Urothelium cell line (cell line): ENCODE results near the gene ZNF471.

Source experiments
- DNase-seq: peaks from one replicate; pipeline ENCODE4 v3.0.0; 2011; ENCODE audit warnings: low spot score, mixed read lengths
- FAIRE-seq: peaks from 2 replicates; lab custom pipeline; 2011; peaks lifted over from hg19 to GRCh38; lab: Jason Lieb, UNC

Gene ZNF471

DNA sequence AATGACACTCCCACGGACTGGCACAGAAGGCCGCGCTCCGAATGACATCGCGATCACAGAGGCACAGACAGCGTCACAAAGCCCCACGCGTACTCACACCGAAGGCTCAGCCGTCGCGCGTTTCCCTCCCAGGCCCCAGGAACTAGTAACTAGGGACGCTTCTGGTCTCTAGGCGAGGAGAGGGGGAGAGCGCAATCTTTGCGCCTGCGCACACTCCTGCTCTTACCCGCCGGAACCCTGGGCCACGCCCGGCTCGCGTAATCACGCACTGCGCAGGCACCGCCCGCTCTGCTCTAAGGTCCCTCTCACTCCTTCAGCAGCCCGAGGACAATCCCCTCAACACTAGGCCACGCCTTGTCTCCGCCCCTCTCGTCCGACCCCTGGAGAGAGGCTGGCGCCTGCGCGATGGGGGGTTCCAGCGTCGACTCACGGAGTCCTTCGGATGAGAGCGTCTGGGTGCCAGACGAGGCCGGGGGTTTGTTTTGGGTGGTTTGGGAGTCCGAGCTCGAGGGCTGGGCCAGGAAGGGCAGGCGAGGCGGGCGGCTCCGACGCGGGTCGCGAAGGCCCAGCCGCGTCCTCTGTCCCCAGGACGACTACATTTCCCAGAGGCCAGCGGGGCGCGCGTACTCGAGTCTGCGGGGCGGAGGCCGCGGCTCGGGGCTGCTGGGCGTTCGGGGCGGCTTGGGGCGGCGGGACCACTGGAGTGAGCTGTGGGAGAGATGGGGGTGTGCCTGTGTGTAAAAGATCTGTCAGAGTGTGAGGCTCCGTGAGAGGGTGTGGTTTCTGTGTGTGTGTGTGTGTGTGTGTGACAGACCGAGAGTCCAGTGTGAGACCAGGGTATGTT is at the start of gene ZNF471:
Gene ZNF471, plus strand, starts transcription at position 410 of the 844 bp plus-strand sequence. CDS start 3,717 bp downstream, outside the sequence.
- DNase-seq (peak; percentile 99), FAIRE-seq (peak; percentile 97)

DNA sequence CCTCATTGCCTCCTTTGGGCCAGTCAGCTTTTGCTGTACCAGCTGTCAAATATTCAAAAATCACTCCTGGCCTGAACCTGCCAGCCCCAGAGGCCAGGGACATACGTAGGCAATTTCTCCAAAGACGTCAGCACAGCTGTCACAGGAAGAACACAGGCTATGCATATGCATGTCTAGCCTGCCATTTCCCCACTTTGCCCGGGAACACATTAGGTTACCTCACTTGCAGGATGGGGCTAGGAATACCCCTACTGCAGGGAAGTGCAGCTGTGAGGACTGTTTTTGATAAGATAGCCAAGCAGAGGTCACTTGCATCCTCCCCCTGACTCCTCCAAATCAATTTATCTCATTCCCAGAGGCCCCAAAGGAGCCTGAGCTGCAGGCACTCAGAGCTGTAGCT is 33.3 kb upstream of the ZNF471 start:
- DNase-seq = no peak
- FAIRE-seq = no peak

DNA sequence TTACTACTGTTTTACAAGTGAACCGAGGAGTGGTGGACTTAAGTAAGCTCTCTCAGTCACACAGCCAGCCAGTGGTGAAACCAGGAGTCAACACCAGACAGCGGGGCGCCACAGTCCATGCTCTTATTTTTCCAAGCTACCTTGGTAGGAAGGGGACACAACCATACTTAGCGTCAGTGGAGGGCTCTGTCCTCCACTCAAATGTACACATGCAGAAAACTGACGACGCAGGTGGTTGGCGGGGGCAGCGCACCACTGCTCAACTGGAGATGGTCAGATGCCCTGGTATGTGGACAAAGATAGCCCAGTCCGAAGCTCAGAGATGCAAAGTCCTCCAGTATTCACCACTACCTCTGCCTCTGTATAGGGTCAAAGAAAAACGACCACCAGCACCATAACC is 31.6 kb upstream of the ZNF471 start:
- no peak for FAIRE-seq
- DNase-seq = no peak

DNA sequence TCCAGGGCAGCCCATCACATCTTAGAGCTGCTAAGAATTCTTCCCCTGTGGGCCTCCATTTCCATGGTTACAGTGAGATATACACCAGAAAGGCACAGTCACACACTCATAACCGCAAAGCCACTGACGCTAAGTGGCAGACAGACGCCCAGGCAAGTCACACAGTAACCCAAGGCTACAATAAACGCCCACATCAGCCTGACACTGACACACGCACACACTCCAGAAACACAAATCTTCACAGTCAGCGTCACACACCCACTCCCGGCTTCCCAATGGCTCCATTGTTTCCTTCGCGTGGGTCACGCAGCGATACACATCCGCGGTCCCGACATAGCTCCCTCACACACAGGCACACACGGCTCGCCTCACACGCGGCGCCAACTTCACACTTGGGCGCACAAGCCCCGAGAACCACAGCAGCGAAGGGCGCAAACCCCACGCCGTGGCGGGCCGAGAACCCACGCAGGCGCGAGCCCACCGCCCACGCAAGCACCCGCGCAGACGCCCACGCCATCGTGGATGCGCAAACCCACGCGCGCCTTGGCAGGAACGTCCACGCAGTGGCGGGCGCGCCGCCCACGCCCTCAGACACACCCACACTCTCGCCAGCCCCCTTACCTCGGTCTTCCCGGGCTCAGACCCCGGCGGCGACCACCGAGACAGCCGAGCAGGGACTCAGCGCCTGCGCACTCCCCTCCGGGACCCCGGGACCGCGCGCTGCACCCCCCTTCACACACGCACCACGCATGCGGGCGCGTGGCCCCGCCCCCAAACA is 30.8 kb upstream of the ZNF471 start, which contains the start of gene ZNF667:
Gene ZNF667, minus strand, starts transcription at position 695 of the 778 bp plus-strand sequence. CDS start 14,975 bp downstream, outside the sequence.
- no peak for FAIRE-seq
- DNase-seq = peak; percentile 15

DNA sequence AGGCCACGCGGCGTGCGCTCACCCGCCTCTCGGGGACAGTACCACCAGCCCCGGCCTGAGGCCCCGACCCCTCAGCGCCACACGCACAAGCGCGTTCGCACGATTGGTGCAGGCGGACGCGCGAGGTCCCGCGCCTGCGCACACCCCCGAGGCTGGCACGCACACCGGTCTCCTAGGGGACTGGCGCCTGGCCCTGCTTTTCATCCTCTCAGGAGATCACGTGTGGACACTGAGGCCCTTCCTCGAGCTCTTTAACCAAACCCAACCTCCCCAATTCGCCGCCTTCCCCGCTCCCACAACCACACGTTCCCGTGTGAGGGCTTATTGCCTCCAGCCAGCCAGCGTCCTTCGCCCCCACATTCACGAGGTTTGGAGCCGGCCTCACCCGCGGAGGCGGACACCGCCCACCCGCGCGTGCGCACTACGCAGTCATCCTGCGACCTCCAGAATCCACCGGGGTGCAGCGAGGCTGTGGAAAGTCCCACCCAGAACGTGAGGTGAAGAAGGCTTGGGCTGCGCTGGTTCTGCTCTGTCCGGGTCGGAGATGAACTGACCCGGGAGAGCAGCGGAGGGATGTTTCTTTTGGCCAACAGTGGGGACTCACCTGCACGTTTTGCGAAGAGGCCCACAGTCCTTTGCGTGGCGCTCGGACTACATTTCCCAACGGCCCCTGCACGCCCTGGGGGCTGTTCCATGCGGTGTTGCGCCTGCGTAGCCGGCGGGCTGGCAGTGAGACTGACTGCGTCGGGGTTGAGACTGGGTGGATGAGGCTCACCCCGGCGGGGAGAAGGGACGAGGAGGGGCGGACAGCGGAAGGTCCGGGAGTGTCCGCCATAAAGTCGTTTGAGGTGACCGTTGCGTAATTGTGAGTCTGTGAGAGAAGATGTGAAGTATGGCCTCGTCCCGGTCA is 30.0 kb upstream of the ZNF471 start:
- FAIRE-seq (peak; percentile 98), DNase-seq (peak; percentile 95)

DNA sequence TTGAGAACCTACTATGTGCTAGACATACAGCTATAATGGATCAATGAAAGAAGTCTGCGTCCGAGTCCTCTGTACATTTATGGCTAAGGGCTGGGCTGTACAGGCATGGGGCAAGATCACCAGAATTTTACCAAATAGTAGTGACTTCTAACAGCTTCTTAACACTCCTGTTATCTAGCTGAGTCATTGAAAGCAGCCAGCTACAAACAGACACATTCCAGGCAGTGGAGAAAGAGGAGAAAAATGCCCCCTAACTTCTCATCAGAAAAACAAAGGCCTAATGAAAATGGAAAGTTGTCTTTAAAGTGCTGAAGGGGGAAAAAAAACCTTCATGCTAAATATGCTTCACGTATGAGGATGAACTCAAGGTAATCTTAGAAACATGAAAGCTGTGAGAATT is 16.3 kb upstream of the ZNF471 start:
- DNase-seq (no peak), FAIRE-seq (no peak)

DNA sequence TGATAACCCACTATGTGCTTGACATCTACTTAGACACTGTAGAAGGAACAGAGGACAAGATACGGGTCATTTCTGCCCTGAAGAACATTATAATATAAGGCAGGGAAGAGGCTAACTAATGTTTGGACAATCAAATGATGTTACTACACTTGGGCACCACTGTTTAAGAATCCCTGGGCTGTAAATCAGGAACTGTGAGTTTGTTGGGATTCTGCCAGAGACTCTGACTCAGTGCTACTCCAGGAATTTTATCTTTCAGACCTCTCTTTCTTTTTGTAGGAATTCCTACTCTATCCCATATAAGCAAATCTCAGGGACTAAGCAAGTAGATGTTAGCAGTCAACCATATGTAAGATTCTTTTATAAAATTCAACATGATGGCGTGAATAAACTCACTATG is 3.1 kb upstream of the ZNF471 start:
- DNase-seq (no peak), FAIRE-seq (no peak)

DNA sequence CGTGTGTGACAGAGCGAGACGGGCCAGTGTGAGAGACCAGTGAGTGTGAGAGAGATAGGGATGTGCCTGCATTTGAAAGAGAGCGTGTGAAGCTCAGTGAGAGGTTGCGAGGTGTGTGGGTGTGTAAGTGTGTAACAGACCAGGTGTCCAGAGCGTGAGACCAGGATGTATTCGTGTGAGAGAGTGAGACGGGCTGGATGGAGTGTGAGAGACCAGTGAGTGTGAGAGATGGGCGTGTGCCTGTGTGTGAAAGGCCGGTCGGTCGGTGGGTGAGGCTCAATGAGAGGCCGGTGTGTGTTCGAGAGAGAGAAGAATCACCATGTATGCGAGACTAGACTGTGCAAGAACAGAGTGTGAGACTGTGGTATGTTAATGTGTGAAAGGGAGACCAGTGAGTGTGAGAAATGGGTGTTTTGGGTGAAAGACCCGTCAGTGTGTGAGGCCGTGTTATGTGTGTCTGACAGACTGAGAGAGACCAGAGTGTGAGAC is 679 bp downstream of the ZNF471 start:
- DNase-seq (no peak), FAIRE-seq (no peak)

DNA sequence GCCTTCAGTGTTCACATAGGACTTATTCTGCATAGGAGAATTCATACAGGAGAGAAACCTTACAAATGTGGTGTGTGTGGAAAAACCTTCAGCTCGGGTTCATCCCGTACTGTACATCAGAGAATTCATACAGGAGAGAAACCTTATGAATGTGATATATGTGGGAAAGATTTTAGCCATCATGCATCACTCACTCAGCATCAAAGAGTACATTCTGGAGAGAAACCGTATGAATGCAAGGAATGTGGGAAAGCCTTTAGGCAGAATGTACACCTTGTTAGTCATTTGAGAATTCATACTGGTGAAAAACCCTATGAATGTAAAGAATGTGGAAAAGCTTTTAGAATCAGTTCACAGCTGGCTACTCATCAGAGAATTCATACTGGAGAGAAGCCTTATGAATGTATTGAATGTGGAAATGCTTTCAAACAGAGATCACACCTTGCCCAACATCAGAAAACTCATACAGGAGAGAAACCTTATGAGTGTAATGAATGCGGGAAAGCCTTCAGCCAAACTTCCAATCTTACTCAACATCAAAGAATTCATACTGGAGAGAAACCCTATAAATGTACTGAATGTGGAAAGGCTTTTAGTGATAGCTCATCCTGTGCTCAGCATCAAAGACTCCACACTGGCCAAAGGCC is 17.7 kb downstream of the ZNF471 start:
- FAIRE-seq = no peak

DNA sequence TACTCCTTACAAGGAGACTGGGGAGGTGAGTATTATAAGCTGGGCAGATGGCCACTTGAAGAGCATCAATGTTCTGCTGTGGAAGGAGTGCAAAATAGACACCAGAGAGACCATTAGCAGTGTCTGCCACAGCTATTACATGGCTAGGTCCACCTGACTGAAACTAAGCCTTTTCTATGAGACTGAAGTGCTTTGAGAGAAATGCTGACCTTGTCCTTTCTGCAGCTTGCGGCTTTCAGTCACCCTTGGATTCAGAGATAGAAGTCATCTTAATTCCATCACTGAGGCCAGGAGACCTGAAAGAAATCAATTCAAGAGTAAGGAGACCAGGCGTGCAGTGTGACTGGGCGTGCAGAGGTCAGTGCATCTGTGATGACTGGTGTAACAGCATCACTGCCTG is 29.8 kb downstream of the ZNF471 start:
- DNase-seq = no peak
- no peak for FAIRE-seq

More for the DNA sequence above, 17.7 kb downstream of the ZNF471 start:
- DNase-seq = no peak

DNA sequence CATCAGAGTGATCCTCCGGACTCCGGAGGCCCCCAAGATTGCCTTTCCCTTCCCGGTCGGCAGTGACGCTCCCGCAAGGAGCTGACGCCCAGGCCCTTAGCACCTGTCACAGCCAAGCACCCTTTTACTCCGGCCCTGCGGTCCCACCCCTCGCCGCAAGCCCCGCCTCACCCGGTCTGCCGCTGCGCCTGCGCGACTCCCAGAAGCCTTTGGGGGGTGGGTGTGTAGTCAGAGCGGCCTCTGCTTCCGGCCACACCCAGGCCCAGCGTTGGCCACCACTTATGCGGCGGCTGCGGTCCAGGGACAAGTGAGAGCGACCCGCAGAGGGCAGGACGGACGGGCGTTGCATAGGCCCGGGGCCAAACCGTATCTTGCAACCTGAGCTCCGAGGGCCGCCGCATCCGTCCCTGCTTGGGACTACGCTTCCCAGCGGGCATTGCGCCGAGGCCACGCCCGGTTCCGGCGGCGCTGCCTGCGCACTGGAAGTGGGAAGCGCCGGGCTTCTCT is 30.7 kb downstream of the ZNF471 start:
- FAIRE-seq (no peak), DNase-seq (peak; percentile 95)

DNA sequence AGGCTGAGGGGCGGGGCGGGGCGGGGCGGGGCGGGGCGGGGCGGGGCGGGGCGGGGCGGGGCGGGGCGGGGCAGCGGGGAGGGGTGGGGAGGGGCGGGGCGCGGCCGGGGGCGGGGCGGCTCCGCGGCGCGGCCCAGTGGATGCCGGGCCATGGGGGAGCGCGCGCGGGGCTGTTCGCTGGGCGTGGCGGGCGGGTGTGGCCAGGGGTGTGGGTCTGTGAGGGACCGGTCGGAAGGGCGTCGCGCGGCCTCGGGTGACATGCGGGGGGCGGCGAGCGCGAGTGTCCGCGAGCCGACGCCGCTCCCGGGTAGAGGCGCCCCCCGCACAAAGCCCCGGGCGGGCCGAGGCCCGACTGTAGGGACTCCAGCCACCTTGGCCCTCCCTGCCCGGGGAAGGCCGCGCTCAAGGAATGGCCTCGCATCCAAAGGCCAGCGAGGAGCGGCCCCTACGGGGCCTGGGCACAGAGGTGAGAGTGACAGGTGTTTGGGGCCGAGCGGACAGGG is 31.2 kb downstream of the ZNF471 start, which contains the start of gene ZFP28:
Gene ZFP28, plus strand, starts transcription at position 188 of the 503 bp plus-strand sequence. Its CDS starts 71 bp downstream, at position 259.
- FAIRE-seq = peak; percentile 42
- DNase-seq = no peak

DNA sequence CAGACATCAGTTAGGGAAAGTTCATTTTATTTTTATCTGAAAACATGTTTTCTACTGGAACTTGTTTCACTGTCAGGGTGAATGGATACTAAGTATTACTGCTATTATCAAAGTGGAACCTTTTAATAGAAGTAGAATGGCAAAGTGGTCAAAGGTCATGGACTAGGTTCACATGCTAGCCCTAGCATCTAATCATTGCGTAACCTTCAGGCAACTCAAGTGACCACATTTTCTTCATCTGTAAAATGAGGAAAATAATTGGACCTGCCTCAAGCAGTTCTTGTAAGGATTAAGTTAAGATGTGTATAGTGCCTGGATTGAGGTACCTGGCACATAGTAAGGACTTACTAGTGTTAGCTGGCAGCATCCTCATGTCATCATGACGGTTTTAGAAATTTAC is 36.1 kb downstream of the ZNF471 start:
- FAIRE-seq (no peak), DNase-seq (no peak)

DNA sequence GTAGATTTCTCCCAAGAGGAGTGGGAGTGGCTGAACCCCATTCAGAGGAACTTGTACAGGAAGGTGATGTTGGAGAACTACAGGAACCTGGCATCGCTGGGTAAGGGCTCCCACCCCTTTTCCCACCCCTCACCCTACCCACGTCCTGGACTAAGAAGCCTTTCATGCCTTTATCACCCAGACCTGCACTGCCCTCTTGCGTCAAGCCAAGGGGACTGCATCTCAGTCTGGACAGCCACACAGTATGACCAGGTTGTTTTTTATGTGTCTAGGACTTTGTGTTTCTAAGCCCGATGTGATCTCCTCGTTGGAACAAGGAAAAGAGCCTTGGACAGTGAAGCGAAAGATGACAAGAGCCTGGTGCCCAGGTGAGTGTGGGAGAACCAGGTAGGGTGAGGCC is 39.9 kb downstream of the ZNF471 start:
- DNase-seq = no peak
- no peak for FAIRE-seq

DNA sequence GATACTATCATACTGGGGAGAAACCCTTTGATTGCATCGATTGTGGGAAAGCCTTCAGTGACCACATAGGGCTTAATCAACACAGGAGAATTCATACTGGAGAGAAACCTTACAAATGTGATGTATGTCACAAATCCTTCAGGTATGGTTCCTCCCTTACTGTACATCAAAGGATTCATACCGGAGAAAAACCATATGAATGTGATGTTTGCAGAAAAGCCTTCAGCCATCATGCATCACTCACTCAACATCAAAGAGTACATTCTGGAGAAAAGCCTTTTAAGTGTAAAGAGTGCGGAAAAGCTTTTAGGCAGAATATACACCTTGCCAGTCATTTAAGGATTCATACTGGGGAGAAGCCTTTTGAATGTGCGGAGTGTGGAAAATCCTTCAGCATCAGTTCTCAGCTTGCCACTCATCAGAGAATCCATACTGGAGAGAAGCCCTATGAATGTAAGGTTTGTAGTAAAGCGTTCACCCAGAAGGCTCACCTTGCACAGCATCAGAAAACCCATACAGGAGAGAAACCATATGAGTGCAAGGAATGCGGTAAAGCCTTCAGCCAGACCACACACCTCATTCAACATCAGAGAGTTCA is 46.7 kb downstream of the ZNF471 start:
- DNase-seq (no peak), FAIRE-seq (no peak)

DNA sequence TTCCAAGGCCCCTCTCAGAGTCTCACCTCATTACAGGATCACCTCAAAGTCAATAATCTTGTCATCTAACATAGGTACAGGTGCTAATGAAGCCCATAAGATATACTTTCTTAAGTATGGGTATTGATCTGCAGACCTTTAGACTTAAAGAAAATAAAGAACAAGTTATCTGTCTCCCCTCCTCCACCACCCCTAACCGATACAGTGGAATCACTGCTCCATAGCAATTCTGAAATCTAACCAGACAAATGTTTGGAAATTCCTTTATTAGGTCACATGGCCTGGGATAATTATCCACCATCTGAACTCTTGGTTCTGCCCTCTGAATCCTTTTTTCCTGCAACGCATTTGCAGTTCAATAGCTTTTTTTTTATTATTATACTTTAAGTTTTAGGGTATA is 55.1 kb downstream of the ZNF471 start:
- FAIRE-seq (no peak), DNase-seq (no peak)

DNA sequence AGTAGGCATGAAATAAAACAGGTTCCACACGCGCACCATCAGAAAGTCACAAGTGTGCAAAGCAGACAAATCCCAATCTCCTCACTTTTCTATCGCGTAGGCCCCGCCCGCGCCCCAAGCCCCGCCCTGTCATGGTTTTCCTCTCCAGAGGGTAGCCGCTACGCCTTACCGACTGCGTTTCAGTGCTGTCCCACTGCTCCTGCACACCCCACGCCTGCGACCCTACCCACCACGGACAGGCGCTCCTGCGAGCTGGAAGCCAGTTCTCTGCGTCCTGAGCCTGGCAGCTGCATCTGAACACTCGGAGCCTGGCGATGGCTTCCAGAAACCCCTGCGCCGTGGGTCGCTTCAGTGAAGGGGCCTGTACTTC is 59.2 kb downstream of the ZNF471 start:
- DNase-seq (peak; percentile 23), FAIRE-seq (no peak)

DNA sequence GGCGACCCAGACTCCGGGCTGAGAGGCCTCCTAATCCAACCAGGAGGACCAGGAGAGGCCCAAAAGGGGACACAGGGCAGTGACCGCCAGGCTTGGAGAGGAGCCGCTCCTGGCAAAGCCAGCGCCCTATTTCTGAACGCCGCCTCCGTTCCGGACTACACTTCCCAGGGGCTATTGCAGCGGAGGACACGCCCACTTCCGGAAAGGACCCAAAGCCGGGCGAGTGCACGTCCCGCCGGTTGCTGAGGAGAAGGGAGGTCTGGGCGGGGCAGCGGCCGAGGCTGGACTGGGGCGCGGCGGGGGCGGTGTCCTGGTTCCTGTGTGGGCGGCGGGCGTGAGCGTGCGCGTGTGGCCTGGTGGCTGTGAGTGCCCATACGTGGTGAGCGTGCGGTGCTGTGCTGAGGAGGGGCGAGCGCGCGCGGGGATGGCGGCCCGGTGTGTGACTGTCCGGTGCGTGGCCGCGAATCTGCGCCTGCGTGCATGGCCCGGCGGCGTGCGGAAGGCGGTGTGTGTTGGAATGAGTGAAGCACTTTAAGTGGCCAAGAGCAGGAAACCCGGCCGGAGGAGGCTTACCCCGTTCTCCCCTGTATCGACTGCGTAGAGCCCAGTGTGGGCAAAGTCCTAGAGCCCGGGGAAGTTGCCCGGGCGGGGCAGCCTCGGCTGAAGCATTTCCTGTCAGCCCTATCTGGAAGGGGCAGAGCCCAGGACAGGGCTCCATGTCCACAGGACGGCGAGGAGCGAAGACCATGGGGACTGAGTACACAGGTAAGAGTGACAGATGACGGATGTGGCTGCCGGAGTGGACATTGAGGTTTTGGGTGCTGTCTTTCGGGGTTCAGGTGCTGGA is 59.8 kb downstream of the ZNF471 start, which contains the start of gene ZNF470:
Gene ZNF470, plus strand, starts transcription at position 195 of the 847 bp plus-strand sequence. CDS start 2,844 bp downstream, outside the sequence.
- FAIRE-seq (peak; percentile 86), DNase-seq (peak; percentile 95)
